GM13976 (cell line): ENCODE results near the gene VPS45.

Experiments
- DNase-seq: peaks from one replicate; pipeline ENCODE4 v3.0.0; 2012; ENCODE audit warnings: low spot score
- in situ Hi-C: fragments of 300-500 bp; cut with MboI; formaldehyde crosslinking; loops from one replicate; pipeline ENCODE4 v1.12.0; 2022; ENCODE audit warnings: low sequenced_read_pairs, mixed read lengths, inconsistent platforms; ENCODE audit not compliant: unreplicated experiment
- TF ChIP-seq, protein P1 (sequence below): IDR thresholded peaks from 2 replicates; pipeline ENCODE4 v1.5.1; 2012; ENCODE audit warnings: borderline replicate concordance, mild to moderate bottlenecking; ENCODE audit not compliant: insufficient read depth; ENCODE audit errors: extremely low read depth, missing control alignments, control extremely low read depth

VPS45 gene

DNA sequence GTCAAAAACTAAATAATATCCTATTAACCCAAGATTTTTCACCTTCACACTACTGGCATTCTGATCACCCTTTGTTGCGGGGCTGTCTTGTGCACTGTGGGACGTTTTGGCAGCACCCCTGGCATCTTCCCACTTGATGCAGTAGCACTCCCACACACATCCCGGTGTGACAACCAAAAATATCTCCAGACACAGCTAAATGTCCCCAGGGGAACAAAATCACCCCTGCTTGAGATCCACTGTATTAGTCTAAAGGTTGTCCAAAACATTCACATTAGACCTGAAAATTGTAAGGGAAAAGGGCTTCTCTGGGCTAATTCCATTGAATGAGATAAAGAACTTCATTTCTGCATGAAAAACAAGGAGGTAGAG, 120.0 kb downstream of the VPS45 start:
- no peak for DNase-seq

GRCh38 chr1:150192012-150192411, 124.4 kb downstream of the VPS45 start:
- TF ChIP-seq, protein P1, sequence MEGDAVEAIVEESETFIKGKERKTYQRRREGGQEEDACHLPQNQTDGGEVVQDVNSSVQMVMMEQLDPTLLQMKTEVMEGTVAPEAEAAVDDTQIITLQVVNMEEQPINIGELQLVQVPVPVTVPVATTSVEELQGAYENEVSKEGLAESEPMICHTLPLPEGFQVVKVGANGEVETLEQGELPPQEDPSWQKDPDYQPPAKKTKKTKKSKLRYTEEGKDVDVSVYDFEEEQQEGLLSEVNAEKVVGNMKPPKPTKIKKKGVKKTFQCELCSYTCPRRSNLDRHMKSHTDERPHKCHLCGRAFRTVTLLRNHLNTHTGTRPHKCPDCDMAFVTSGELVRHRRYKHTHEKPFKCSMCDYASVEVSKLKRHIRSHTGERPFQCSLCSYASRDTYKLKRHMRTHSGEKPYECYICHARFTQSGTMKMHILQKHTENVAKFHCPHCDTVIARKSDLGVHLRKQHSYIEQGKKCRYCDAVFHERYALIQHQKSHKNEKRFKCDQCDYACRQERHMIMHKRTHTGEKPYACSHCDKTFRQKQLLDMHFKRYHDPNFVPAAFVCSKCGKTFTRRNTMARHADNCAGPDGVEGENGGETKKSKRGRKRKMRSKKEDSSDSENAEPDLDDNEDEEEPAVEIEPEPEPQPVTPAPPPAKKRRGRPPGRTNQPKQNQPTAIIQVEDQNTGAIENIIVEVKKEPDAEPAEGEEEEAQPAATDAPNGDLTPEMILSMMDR = no peak
- DNase-seq = no peak
- in situ Hi-C loops = no loop called here

More for the DNA sequence above, 120.0 kb downstream of the VPS45 start:
- TF ChIP-seq, protein P1 = no peak
- in situ Hi-C loops = no loop called here

GRCh38 chr1:150194381-150195031, 126.9 kb downstream of the VPS45 start:
- in situ Hi-C loops = no loop called here
- TF ChIP-seq, protein P1 = no peak
- DNase-seq = no peak
